ENCODE data around the gene YPEL1.
"Not testable (repeated sequence)": the region's sequence is repeated elsewhere in the genome, so short reads cannot be mapped to it uniquely, and the experiment has no call there.

YPEL1 gene

GRCh38 chr22:21731503-21731902 is 4.1 kb downstream of the YPEL1 start:
- TF ChIP-seq, protein P1, sequence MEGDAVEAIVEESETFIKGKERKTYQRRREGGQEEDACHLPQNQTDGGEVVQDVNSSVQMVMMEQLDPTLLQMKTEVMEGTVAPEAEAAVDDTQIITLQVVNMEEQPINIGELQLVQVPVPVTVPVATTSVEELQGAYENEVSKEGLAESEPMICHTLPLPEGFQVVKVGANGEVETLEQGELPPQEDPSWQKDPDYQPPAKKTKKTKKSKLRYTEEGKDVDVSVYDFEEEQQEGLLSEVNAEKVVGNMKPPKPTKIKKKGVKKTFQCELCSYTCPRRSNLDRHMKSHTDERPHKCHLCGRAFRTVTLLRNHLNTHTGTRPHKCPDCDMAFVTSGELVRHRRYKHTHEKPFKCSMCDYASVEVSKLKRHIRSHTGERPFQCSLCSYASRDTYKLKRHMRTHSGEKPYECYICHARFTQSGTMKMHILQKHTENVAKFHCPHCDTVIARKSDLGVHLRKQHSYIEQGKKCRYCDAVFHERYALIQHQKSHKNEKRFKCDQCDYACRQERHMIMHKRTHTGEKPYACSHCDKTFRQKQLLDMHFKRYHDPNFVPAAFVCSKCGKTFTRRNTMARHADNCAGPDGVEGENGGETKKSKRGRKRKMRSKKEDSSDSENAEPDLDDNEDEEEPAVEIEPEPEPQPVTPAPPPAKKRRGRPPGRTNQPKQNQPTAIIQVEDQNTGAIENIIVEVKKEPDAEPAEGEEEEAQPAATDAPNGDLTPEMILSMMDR (conservative IDR thresholded peaks at IDR 0.05; ENCODE audit: low read depth) = no peak
- ChIA-PET CTCF (no interaction called here), POLR2A (ENCODE audit: low non-redundant PET) (no interaction called here)
- no peak for DNase-seq (ENCODE audit: low spot score)
- no peak overlapping the region for H3K27ac ChIP-seq

DNA sequence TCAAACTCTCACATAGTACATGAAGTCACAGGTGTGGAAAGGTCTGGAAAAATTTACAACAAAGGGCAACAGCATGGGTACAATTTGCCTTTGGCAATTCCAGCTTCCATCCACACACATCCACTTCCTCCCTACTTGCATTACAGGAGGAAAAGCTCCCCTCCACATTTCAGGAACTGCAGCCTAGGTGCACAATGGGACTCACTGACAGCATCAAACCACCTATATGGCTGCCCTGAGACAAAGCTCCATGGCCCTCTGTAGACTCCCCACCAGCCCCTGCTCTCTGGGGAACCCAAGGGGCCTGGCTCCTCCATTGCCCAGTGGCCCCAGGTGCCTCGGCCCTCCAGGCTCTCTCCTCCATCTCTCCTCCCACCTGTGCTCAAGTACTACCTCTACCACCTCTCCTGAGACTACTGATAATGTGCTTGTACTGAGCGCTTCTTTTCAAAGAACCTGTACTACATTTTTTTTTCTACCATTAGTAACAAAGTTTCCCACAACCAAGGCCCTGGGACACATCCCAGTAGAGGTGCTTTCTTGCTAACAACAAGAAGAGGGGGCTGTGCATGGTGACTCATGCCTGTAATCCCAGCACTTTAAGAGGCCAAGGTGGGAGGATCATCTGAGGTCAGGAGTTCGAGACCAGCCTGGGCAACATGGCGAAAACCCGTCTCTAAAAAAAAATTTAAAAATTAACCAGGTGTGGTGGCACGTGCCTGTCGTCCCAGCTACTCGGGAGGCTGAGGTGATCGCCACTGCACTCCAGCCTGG is 4.9 kb downstream of the YPEL1 start:
- POLR2A ChIA-PET (ENCODE audit: low non-redundant PET) = no interaction called here
- DNase-seq (ENCODE audit: low spot score) = no peak
- H3K27ac ChIP-seq = no peak overlapping the region
- CTCF ChIA-PET = no interaction called here
- TF ChIP-seq, protein P1 (conservative IDR thresholded peaks at IDR 0.05; ENCODE audit: low read depth) = no peak

- CTCF ChIA-PET = interaction anchor here (0.6 kb wide), 1 partner anchor 506 kb away, joined by 3 read pairs; no protein-coding TSS in a partner anchor
- H3K27ac ChIP-seq; POLR2A ChIA-PET (ENCODE audit: low non-redundant PET): not testable (repeated sequence)
These were observed 6.4 kb downstream of the YPEL1 start for GRCh38 chr22:21729184-21729583.

GRCh38 chr22:21728270-21728669 is 7.3 kb downstream of the YPEL1 start:
- no peak for DNase-seq (ENCODE audit: low spot score)
- POLR2A ChIA-PET (ENCODE audit: low non-redundant PET) = no interaction called here
- H3K27ac ChIP-seq = no peak overlapping the region
- TF ChIP-seq, protein P1 (conservative IDR thresholded peaks at IDR 0.05; ENCODE audit: low read depth) = no peak
- CTCF ChIA-PET = no interaction called here

More at GRCh38 chr22:21729184-21729583, 6.4 kb downstream of the YPEL1 start:
- not testable (repeated sequence) for DNase-seq (ENCODE audit: low spot score)

DNA sequence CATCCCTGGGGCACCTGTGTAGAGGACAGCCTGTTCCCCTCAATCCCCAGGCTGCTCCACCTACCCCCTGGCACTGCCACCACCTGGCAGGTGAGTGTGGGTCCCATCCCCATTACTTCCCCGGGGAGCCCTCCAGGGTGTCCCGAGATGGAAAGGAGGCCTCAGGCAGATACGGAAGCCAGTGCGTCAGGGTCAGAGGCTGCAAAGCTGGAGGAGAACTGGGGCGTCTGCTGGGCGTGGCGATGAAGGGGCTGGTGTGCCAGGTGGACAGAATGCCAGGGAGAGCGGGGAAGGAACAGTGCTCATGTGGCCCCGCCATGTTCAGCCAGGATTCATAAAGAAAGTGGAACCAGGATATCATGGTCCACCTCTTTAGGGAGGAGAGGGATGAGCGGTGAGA is 7.8 kb downstream of the YPEL1 start:
- H3K27ac ChIP-seq = no peak overlapping the region
- CTCF ChIA-PET = no interaction called here
- TF ChIP-seq, protein P1 (conservative IDR thresholded peaks at IDR 0.05; ENCODE audit: low read depth) = no peak
- POLR2A ChIA-PET (ENCODE audit: low non-redundant PET) = no interaction called here
- no peak for DNase-seq (ENCODE audit: low spot score)

GRCh38 chr22:21727159-21727558 is 8.4 kb downstream of the YPEL1 start:
- ChIA-PET CTCF (interaction anchor here (0.6 kb wide), 1 partner anchor 11 kb away, joined by 3 read pairs; no protein-coding TSS in a partner anchor), POLR2A (ENCODE audit: low non-redundant PET) (no interaction called here)
- TF ChIP-seq, protein P1 (conservative IDR thresholded peaks at IDR 0.05; ENCODE audit: low read depth) = no peak
- no peak for DNase-seq (ENCODE audit: low spot score)
- no peak overlapping the region for H3K27ac ChIP-seq

GRCh38 chr22:21726650-21727049 is 8.9 kb downstream of the YPEL1 start:
- CTCF ChIA-PET = interaction anchor here (0.5 to 1.5 kb wide), 3 partner anchors 12 to 26 kb away, joined by 3 read pairs; no protein-coding TSS in a partner anchor
- no peak overlapping the region for H3K27ac ChIP-seq
- no peak for DNase-seq (ENCODE audit: low spot score)
- POLR2A ChIA-PET (ENCODE audit: low non-redundant PET) = no interaction called here
- TF ChIP-seq, protein P1 (conservative IDR thresholded peaks at IDR 0.05; ENCODE audit: low read depth) = peak; percentile 18
